Activated CD8-positive, alpha-beta T cell treated with anti-CD3 and anti-CD28 coated beads for 36 hours (primary cell): ENCODE results near the gene ADSS1. TPM values are rescaled to one million over a fixed set of nuclear protein-coding genes. Genes with fewer than 3 reads are reported as not detected.

Experiments used
- ATAC-seq: fragments of 200-7000 bp; cut with Tn5 transposase; one replicate; pipeline ENCODE4 v1.10.0; 2021; ENCODE audit warnings: mild to moderate bottlenecking, moderate library complexity
- CTCF ChIA-PET: fragments of 350-600 bp; sonication (Branson Sonifier 250); formaldehyde crosslinking; loops from one replicate; lab custom pipeline; 2021; ENCODE audit warnings: antibody characterized with exemption; lab: Charles Lee
- POLR2A ChIA-PET: fragments of 350-600 bp; sonication (Branson Sonifier 250); formaldehyde crosslinking; loops from one replicate; lab custom pipeline; 2021; ENCODE audit warnings: antibody characterized with exemption; lab: Charles Lee
- DNase-seq: peaks from one replicate; pipeline ENCODE4 v3.0.0-alpha.2; 2020
- H3K27ac Mint-ChIP-seq: one replicate; pipeline ENCODE4 v1.8.0; 2021; ENCODE audit warnings: mild to moderate bottlenecking, mixed read lengths
- H3K27me3 Mint-ChIP-seq: one replicate; pipeline ENCODE4 v1.8.0; 2021; ENCODE audit warnings: mixed read lengths
- H3K36me3 Mint-ChIP-seq: one replicate; pipeline ENCODE4 v1.8.0; 2021; ENCODE audit warnings: low read depth, mixed read lengths
- H3K4me1 Mint-ChIP-seq: one replicate; pipeline ENCODE4 v1.8.0; 2021; ENCODE audit warnings: low read depth, mixed read lengths
- H3K4me3 Mint-ChIP-seq: one replicate; pipeline ENCODE4 v1.8.0; 2021; ENCODE audit warnings: mild to moderate bottlenecking, moderate library complexity, mixed read lengths
- H3K9me3 Mint-ChIP-seq: one replicate; pipeline ENCODE4 v1.8.0; 2021; ENCODE audit warnings: mixed read lengths
- CTCF ChIP-seq: fragments of 200-600 bp; IDR thresholded peaks from one replicate; pipeline ENCODE4 v1.8.0; 2022; ENCODE audit warnings: antibody characterized with exemption, mild to moderate bottlenecking
- intact Hi-C: fragments of 100-400 bp; cut with micrococcal nuclease; formaldehyde crosslinking; loops from one replicate; pipeline ENCODE4 v1.10.0; 2022
- total RNA-seq, 2 experiments: library from RNA; stranded (reverse); gene quantifications; one replicate each; pipeline ENCODE4 v1.2.3, GENCODE V29; 2021

Gene ADSS1
- total RNA-seq, 2 experiments from 2014 or later = 2.7 to 3.0 TPM

- no peaks in the 10 kb centered on the region for H3K27me3 Mint-ChIP-seq
- intact Hi-C loops = no loop called here
- no peak for TF ChIP-seq CTCF
- H3K9me3 Mint-ChIP-seq = no peaks in the 10 kb centered on the region
- H3K4me3 Mint-ChIP-seq = no peak overlapping the region
- peaks cover 2% of the 10 kb centered on the region for H3K4me1 Mint-ChIP-seq
- ChIA-PET POLR2A (interaction anchor here (1.3 kb wide), 1 partner anchor 10 kb away, joined by 3 read pairs; no protein-coding TSS in a partner anchor), CTCF (interaction anchor here (0.7 to 3.0 kb wide), 3 partner anchors 8 to 1078 kb away, joined by 3 to 8 read pairs (median 3); no protein-coding TSS in a partner anchor)
- ATAC-seq (no peak), DNase-seq (no peak)
- H3K27ac Mint-ChIP-seq = no peak overlapping the region
- peaks cover 9% of the 10 kb centered on the region for H3K36me3 Mint-ChIP-seq
Measured at GRCh38 chr14:104778694-104779331, 54.8 kb downstream of the ADSS1 start.

- H3K9me3 Mint-ChIP-seq = no peaks in the 10 kb centered on the region
- ChIA-PET CTCF (interaction anchor here (1.4 to 3.0 kb wide), 2 partner anchors 9 to 11 kb away, joined by 3 to 8 read pairs; no protein-coding TSS in a partner anchor), POLR2A (interaction anchor here (0.7 to 1.5 kb wide), 4 partner anchors 10 to 38 kb away, joined by 3 to 4 read pairs (median 3); no protein-coding TSS in a partner anchor)
- no peak overlapping the region for H3K4me3 Mint-ChIP-seq
- H3K27me3 Mint-ChIP-seq = no peaks in the 10 kb centered on the region
- H3K36me3 Mint-ChIP-seq = peaks cover 9% of the 10 kb centered on the region
- intact Hi-C loops = no loop called here
- TF ChIP-seq CTCF = no peak
- H3K4me1 Mint-ChIP-seq = peaks cover 2% of the 10 kb centered on the region
- ATAC-seq = no peak
- H3K27ac Mint-ChIP-seq = no peak overlapping the region
- DNase-seq = no peak
Measured at GRCh38 chr14:104779776-104780512, 55.9 kb downstream of the ADSS1 start.

GRCh38 chr14:104780513-104781030 is 56.5 kb downstream of the ADSS1 start:
- Mint-ChIP-seq H3K27me3 (no peaks in the 10 kb centered on the region), H3K27ac (no peak overlapping the region), H3K4me1 (peaks cover 4% of the 10 kb centered on the region), H3K4me3 (no peak overlapping the region), H3K36me3 (peaks cover 9% of the 10 kb centered on the region), H3K9me3 (no peaks in the 10 kb centered on the region)
- ATAC-seq (no peak), DNase-seq (no peak)
- no peak for TF ChIP-seq CTCF
- POLR2A ChIA-PET = interaction anchor here (1.5 kb wide), 1 partner anchor 37 kb away, joined by 3 read pairs; no protein-coding TSS in a partner anchor
- intact Hi-C loops = no loop called here
- CTCF ChIA-PET = interaction anchor here (3.0 kb wide), 1 partner anchor 12 kb away, joined by 8 read pairs; no protein-coding TSS in a partner anchor

- Mint-ChIP-seq H3K27me3 (no peaks in the 10 kb centered on the region), H3K4me1 (peaks cover 8% of the 10 kb centered on the region), H3K36me3 (peaks cover 5% of the 10 kb centered on the region), H3K27ac (no peak overlapping the region), H3K4me3 (no peak overlapping the region), H3K9me3 (no peaks in the 10 kb centered on the region)
- CTCF ChIA-PET = interaction anchor here (3.0 kb wide), 1 partner anchor 13 kb away, joined by 8 read pairs; no protein-coding TSS in a partner anchor
- DNase-seq (no peak), ATAC-seq (no peak)
- POLR2A ChIA-PET = no interaction called here
- TF ChIP-seq CTCF = no peak
- intact Hi-C loops = no loop called here
Measured at GRCh38 chr14:104781271-104782077, 57.4 kb downstream of the ADSS1 start.
